GM12878 (cell line): Measurements from ENCODE around the gene AP1G2. TPM values are rescaled to one million over a fixed set of nuclear protein-coding genes. Genes with fewer than 3 reads are reported as not detected.

Source experiments
- ATAC-seq: fragments of 200-7000 bp; cut with Tn5 transposase; 3 replicates; pipeline ENCODE4 v1.9.1; 2020; ENCODE audit warnings: mild to moderate bottlenecking, moderate library complexity
- BruUV-seq: library from RNA; stranded (reverse); fragments of 400-500 nt; replicated peaks from 2 replicates; lab custom pipeline; 2021; lab: Mats Ljungman, UMichigan
- CTCF ChIA-PET: fragments of 300-600 bp; sonication (Branson Sonifier 250); formaldehyde crosslinking; extraction: SDS; loops from one replicate; lab custom pipeline; 2021; ENCODE audit warnings: inconsistent platforms; lab: Yijun Ruan, JAX
- POLR2A ChIA-PET: fragments of 350-600 bp; formaldehyde crosslinking; extraction: SDS; loops from one replicate; lab custom pipeline; 2021; ENCODE audit warnings: inconsistent platforms; lab: Charles Lee
- RAD21 ChIA-PET: fragments of 300-600 bp; sonication (Branson Sonifier 250); formaldehyde crosslinking; loops from one replicate; lab custom pipeline; 2023; ENCODE audit warnings: antibody characterized with exemption; ENCODE audit not compliant: unreplicated experiment; lab: Charles Lee
- SMC1A ChIA-PET: fragments of 300-600 bp; sonication (Branson Sonifier 250); formaldehyde crosslinking; loops from one replicate; lab custom pipeline; 2023; ENCODE audit not compliant: unreplicated experiment, uncharacterized antibody; lab: Charles Lee
- DNase-seq: peaks from one replicate; pipeline ENCODE4 v3.0.0-alpha.2; 2011; ENCODE audit warnings: low read depth, low spot score
- FAIRE-seq: peaks from 3 replicates; lab custom pipeline; 2011; peaks lifted over from hg19 to GRCh38; lab: Jason Lieb, UNC
- H2AFZ ChIP-seq: 2 replicates; pipeline ENCODE4 v1.6.0; 2011; ENCODE audit warnings: low read depth, low read length, control low read depth; ENCODE audit not compliant: control insufficient read depth
- H3K27ac ChIP-seq: 2 replicates; pipeline ENCODE4 v1.5.1; 2011; ENCODE audit warnings: control low read depth; ENCODE audit not compliant: control insufficient read depth, insufficient read depth
- H3K27me3 ChIP-seq, 2 experiments: replicated peaks in 1 of 2; 2 replicates each; pipeline versions ENCODE4 v1.6.0 to v1.6.1; 2011; ENCODE audit warnings: low read length in 1 of 2; ENCODE audit not compliant: control insufficient read depth in 2 of 2, insufficient read depth in 2 of 2
- H3K36me3 ChIP-seq, 2 experiments: 2 replicates each; pipeline ENCODE4 v1.5.1; 2011; ENCODE audit warnings: low read length in 1 of 2; ENCODE audit not compliant: control insufficient read depth in 2 of 2, insufficient read depth in 2 of 2
- H3K4me1 ChIP-seq: 2 replicates; pipeline ENCODE4 v1.6.1; 2011; ENCODE audit warnings: mild to moderate bottlenecking, low read length, moderate library complexity, mixed read lengths; ENCODE audit not compliant: control insufficient read depth, insufficient read depth
- H3K4me2 ChIP-seq: 2 replicates; pipeline ENCODE4 v1.6.0; 2011; ENCODE audit warnings: control low read depth; ENCODE audit not compliant: control insufficient read depth, insufficient read depth
- H3K4me3 ChIP-seq: fragments of 200-600 bp; sonication (generic); 2 replicates; pipeline ENCODE4 v1.5.1; 2016
- H3K79me2 ChIP-seq: 2 replicates; pipeline ENCODE4 v1.6.0; 2011; ENCODE audit warnings: low read length; ENCODE audit not compliant: control insufficient read depth, insufficient read depth
- H3K9ac ChIP-seq: 2 replicates; pipeline ENCODE4 v1.8.0; 2011; ENCODE audit warnings: low read length, control low read depth, mixed read lengths; ENCODE audit not compliant: control insufficient read depth, insufficient read depth
- H3K9me3 ChIP-seq: replicated peaks from 3 replicates; pipeline ENCODE4 v1.5.1; 2011; ENCODE audit warnings: mild to moderate bottlenecking, low read length; ENCODE audit not compliant: control insufficient read depth, insufficient read depth
- H4K20me1 ChIP-seq: 2 replicates; pipeline ENCODE4 v1.6.0; 2011; ENCODE audit not compliant: control insufficient read depth, insufficient read depth
- CBX5 ChIP-seq: sonication (generic); IDR thresholded peaks from 2 replicates; pipeline ENCODE4 v1.6.1; 2016; ENCODE audit warnings: low read depth, moderate library complexity, mild to moderate bottlenecking, inconsistent platforms
- FOXM1 ChIP-seq: IDR thresholded peaks from 2 replicates; pipeline ENCODE4 v1.6.1; 2012; ENCODE audit warnings: low read depth, mild to moderate bottlenecking, inconsistent platforms, low read length, moderate library complexity
- IKZF1 ChIP-seq: fragments of 450-650 bp; conservative IDR thresholded peaks from 2 replicates; pipeline ENCODE4 v1.6.1; 2017; ENCODE audit warnings: antibody characterized with exemption, mild to moderate bottlenecking
- MEF2A ChIP-seq: IDR thresholded peaks from 2 replicates; pipeline ENCODE4 v1.6.1; 2011; ENCODE audit warnings: low read depth, mild to moderate bottlenecking, low read length, moderate library complexity; ENCODE audit not compliant: insufficient read depth
- MTA3 ChIP-seq: IDR thresholded peaks from 2 replicates; pipeline ENCODE4 v1.6.1; 2012; ENCODE audit warnings: low read length, inconsistent platforms, borderline replicate concordance
- RFX5 ChIP-seq: IDR thresholded peaks from 2 replicates; pipeline ENCODE4 v1.6.1; 2011; ENCODE audit warnings: low read depth, low read length, improper control_type of control experiment
- SIX5 ChIP-seq: IDR thresholded peaks from 2 replicates; pipeline ENCODE4 v1.6.1; 2011; ENCODE audit warnings: mild to moderate bottlenecking, low read depth, low read length, moderate library complexity; ENCODE audit not compliant: severe bottlenecking
- SRF ChIP-seq, 2 experiments: IDR thresholded peaks; 2 replicates each; pipeline ENCODE4 v1.6.1; 2011; ENCODE audit warnings: low read depth in 2 of 2, low read length in 2 of 2, mild to moderate bottlenecking in 1 of 2, moderate library complexity in 1 of 2
- TARDBP ChIP-seq: IDR thresholded peaks from 2 replicates; pipeline ENCODE4 v1.6.1; 2016; ENCODE audit warnings: borderline replicate concordance
- WGBS: methylation state at CpG from one replicate; pipeline ENCODE4 v1.1.6; 2016; ENCODE audit warnings: low lambda C conversion rate; ENCODE audit not compliant: insufficient replicate concordance, insufficient coverage; ENCODE audit errors: missing lambda C conversion rate; 5-methylcytosine and 5-hydroxymethylcytosine counted together
- in situ Hi-C: fragments of 300-500 bp; cut with MboI; formaldehyde crosslinking; loops from 9 replicates; pipeline ENCODE4 v1.14.3; 2018; ENCODE audit warnings: mixed read lengths
- intact Hi-C: fragments of 100-400 bp; cut with micrococcal nuclease; formaldehyde crosslinking; loops from one replicate; pipeline ENCODE4 v1.14.2; 2022; ENCODE audit not compliant: unreplicated experiment
- polyA plus RNA-seq, 11 experiments: library from polyadenylated mRNA; depleted of rRNA in 4 of 11; unstranded in 6 of 11; stranded (reverse) in 5 of 11; fragments of >200 nt; fragmentation: Nextera tagmentation in 4 of 11; fragmentation: Illumina TruSeq in 1 of 11; extraction: Ambion mirVana in 4 of 11; extraction: Trizol in 1 of 11; gene quantifications; 1 replicate in 1 of 11; 2 replicates in 10 of 11; pipeline versions ENCODE4 v1.2.1 to v1.2.3, GENCODE V29; 2011 to 2016; ENCODE audit warnings: inconsistent platforms in 2 of 11, missing spikeins in 2 of 11, low read depth in 1 of 11
- total RNA-seq, 4 experiments: library from RNA; depleted of rRNA in 3 of 4; stranded (reverse); fragments of >200 nt in 3 of 4; fragmentation: Illumina TruSeq in 1 of 4; extraction: Trizol in 1 of 4; gene quantifications; 2 replicates each; pipeline versions ENCODE4 v1.2.1 to v1.2.3, GENCODE V29; 2013 to 2021

Gene AP1G2
- total and polyA plus RNA-seq, 10 of the 15 experiments (the other 5 are each of a cell fraction or from before 2014, with no cell fraction given): 41.5 to 146 (median 103) TPM

DNA sequence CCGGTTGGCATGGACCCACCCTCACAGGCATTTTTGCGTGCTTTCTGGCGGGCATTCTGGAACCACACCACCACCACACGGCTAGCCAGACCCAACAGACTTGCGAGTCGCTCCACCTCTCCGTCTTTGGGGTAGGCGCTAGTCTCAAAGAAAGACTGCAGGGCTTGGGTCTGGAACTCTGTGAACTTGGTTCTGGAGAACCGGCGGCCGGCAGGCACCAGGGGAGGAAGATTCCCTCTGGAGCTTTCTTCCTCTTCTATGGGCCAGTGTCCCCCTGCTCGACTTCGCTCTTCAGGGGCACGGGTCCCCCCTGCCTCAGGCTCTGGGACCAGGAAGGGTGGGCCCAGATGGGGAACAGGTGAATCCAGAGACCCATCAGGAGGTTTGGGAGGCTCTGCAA is 42.6 kb downstream of the AP1G2 start:
- BruUV-seq: no TSS peak
- intact Hi-C loops (no loop called here), in situ Hi-C loops (no loop called here)
- Histone ChIP-seq H3K79me2 (no peaks in the 10 kb centered on the region), H4K20me1 (no peaks in the 10 kb centered on the region), H3K9ac (no peak overlapping the region), H3K4me2 (no peak overlapping the region), H3K4me1 (no peaks in the 10 kb centered on the region), H2AFZ (no peak overlapping the region), H3K4me3 (no peak overlapping the region), H3K9me3 (no peaks in the 10 kb centered on the region), H3K27ac (no peak overlapping the region)
- ChIA-PET SMC1A (no interaction called here), CTCF (interaction anchor here (1.2 kb wide), 1 partner anchor 49 kb away, joined by 3 read pairs; no protein-coding TSS in a partner anchor), RAD21 (no interaction called here), POLR2A (no interaction called here)
- WGBS: 88% methylated on average over 14 of the region's 14 CpGs
- ATAC-seq (no peak), FAIRE-seq (no peak), DNase-seq (no peak)
- TF ChIP-seq RFX5 (no peak), MTA3 (no peak), SRF (IDR thresholded peaks at IDR 0.05; ENCODE audit: low read depth in 2 of 2, low read length in 2 of 2) (no peak), SIX5 (no peak), FOXM1 (no peak), MEF2A (no peak), IKZF1 (no peak), CBX5 (no peak), TARDBP (no peak)
- TF ChIP-seq, all 136 proteins: peak for 0
- Histone ChIP-seq H3K36me3 (no peaks in the 10 kb centered on the region), H3K27me3 (no peaks in the 10 kb centered on the region)
